GM13976 (cell line): ENCODE data around the gene RBFOX2.

Experiments
- DNase-seq: peaks from one replicate; pipeline ENCODE4 v3.0.0; 2012; ENCODE audit warnings: low spot score
- CTCF ChIP-seq: IDR thresholded peaks from 2 replicates; pipeline ENCODE4 v1.5.1; 2012; ENCODE audit warnings: borderline replicate concordance, mild to moderate bottlenecking; ENCODE audit not compliant: insufficient read depth; ENCODE audit errors: extremely low read depth, missing control alignments, control extremely low read depth
- in situ Hi-C: fragments of 300-500 bp; cut with MboI; formaldehyde crosslinking; loops from one replicate; pipeline ENCODE4 v1.12.0; 2022; ENCODE audit warnings: low sequenced_read_pairs, mixed read lengths, inconsistent platforms; ENCODE audit not compliant: unreplicated experiment

The RBFOX2 gene

GRCh38 chr22:35717572-35717971 lies 311.1 kb downstream of the RBFOX2 start, which contains the start of gene APOL5:
Gene APOL5 (plus strand): TSS chr22:35717872. CDS start chr22:35717872, 0 bp downstream.
- no peak for DNase-seq
- in situ Hi-C loops, result no loop called here
- TF ChIP-seq CTCF, result no peak

GRCh38 chr22:35712672-35713071 lies 316.0 kb downstream of the RBFOX2 start:
- TF ChIP-seq CTCF, result no peak
- in situ Hi-C loops, result no loop called here
- no peak for DNase-seq

GRCh38 chr22:35711336-35711735 lies 317.3 kb downstream of the RBFOX2 start:
- no peak for DNase-seq
- TF ChIP-seq CTCF, result no peak
- in situ Hi-C loops, result no loop called here

DNA sequence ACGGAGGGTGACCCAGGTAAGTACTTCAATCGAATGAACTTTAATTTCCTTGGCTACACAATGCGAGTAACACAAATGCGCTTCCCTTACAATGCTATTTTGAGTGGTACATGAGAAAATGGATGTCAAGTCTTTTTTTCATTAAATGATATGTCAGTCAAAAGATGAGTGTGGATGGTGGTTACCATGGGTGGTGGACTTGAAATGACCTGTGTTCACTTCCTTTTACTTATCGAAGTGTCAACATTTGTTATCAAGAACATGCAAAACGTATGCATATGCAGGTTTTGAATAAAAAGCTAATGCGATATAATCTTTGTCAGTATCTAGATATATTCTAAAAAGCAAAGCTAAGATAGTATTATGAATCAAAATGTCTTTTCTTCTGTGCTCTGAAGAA lies 319.7 kb downstream of the RBFOX2 start:
- TF ChIP-seq CTCF, result no peak
- DNase-seq, result no peak
- in situ Hi-C loops, result no loop called here

DNA sequence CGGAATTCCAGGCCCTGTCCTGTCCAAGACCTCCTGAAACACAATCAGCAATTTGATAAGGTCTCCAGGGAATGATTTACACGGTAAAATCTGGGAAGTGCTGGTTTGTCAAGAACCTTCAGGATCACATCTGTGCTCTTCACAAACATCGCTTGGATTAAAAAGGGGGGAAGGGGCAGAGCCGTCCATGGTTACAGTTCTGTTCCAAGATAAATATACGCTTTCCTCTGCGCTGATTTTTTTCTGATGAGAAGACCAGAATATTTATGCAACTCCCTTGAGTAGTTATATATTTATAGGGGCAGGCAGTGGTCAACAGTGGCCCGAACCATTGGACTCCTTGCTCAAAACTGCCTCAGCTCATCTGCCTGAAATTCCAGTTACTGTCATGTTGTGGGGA lies 320.2 kb downstream of the RBFOX2 start:
- no peak for DNase-seq
- TF ChIP-seq CTCF, result no peak
- in situ Hi-C loops, result no loop called here

- in situ Hi-C loops, result no loop called here
- TF ChIP-seq CTCF, result no peak
- DNase-seq, result no peak
These were observed 323.5 kb downstream of the RBFOX2 start for GRCh38 chr22:35705141-35705540.
